Activated CD4-positive, alpha-beta memory T cell treated with anti-CD3 and anti-CD28 coated beads, Interleukin-2, amount 10 ng/mL, durations not matched to agents 7 days and 5 days (primary cell): ENCODE results near the gene USP36. TPM values are rescaled to one million over a fixed set of nuclear protein-coding genes. Genes with fewer than 3 reads are reported as not detected.
"Not testable (repeated sequence)": the region's sequence is repeated elsewhere in the genome, so short reads cannot be mapped to it uniquely, and the experiment has no call there.

ENCODE experiments used
- CTCF ChIA-PET: fragments of 350-600 bp; sonication (Branson Sonifier 250); formaldehyde crosslinking; loops from one replicate; lab custom pipeline; 2021; ENCODE audit warnings: antibody characterized with exemption, inconsistent platforms; lab: Charles Lee
- POLR2A ChIA-PET: fragments of 350-600 bp; sonication (Branson Sonifier 250); formaldehyde crosslinking; loops from one replicate; lab custom pipeline; 2021; ENCODE audit warnings: antibody characterized with exemption; lab: Charles Lee
- DNase-seq: peaks from one replicate; pipeline ENCODE4 v3.0.0-alpha.2; 2020
- H3K27ac Mint-ChIP-seq: one replicate; pipeline ENCODE4 v1.8.0; 2021; ENCODE audit warnings: mild to moderate bottlenecking, mixed read lengths
- H3K27me3 Mint-ChIP-seq: one replicate; pipeline ENCODE4 v1.8.0; 2021; ENCODE audit warnings: mixed read lengths
- H3K36me3 Mint-ChIP-seq: one replicate; pipeline ENCODE4 v1.8.0; 2021; ENCODE audit warnings: low read depth, mixed read lengths
- H3K4me1 Mint-ChIP-seq: one replicate; pipeline ENCODE4 v1.8.0; 2021; ENCODE audit warnings: mixed read lengths
- H3K4me3 Mint-ChIP-seq: one replicate; pipeline ENCODE4 v1.8.0; 2021; ENCODE audit warnings: mild to moderate bottlenecking, mixed read lengths
- H3K9me3 Mint-ChIP-seq: one replicate; pipeline ENCODE4 v1.8.0; 2021; ENCODE audit warnings: mixed read lengths
- total RNA-seq, 2 experiments: library from RNA; stranded (reverse); gene quantifications; one replicate each; pipeline ENCODE4 v1.2.3, GENCODE V29; 2021

USP36 gene
- total RNA-seq, 2 experiments from 2014 or later, result 95.4 to 96.8 TPM

GRCh38 chr17:78879635-78880186 is 39.1 kb upstream of the USP36 start:
- POLR2A ChIA-PET, result no interaction called here
- H3K4me1 Mint-ChIP-seq, result peaks cover 21% of the 10 kb centered on the region
- DNase-seq, result peak; percentile 21
- no peak overlapping the region for H3K27ac Mint-ChIP-seq
- no peaks in the 10 kb centered on the region for H3K9me3 Mint-ChIP-seq
- H3K27me3 Mint-ChIP-seq, result peaks cover 18% of the 10 kb centered on the region
- CTCF ChIA-PET, result interaction anchor here (1.0 kb wide), 1 partner anchor 13 kb away, joined by 4 read pairs; no protein-coding TSS in a partner anchor
- H3K36me3 Mint-ChIP-seq, result no peaks in the 10 kb centered on the region
- H3K4me3 Mint-ChIP-seq, result peak overlapping the region; percentile 27

GRCh38 chr17:78878871-78879527 is 38.4 kb upstream of the USP36 start:
- no peak overlapping the region for H3K4me3 Mint-ChIP-seq
- H3K36me3 Mint-ChIP-seq, result no peaks in the 10 kb centered on the region
- H3K4me1 Mint-ChIP-seq, result peaks cover 21% of the 10 kb centered on the region
- DNase-seq, result no peak
- no peaks in the 10 kb centered on the region for H3K9me3 Mint-ChIP-seq
- H3K27ac Mint-ChIP-seq, result no peak overlapping the region
- CTCF ChIA-PET, result no interaction called here
- POLR2A ChIA-PET, result no interaction called here
- H3K27me3 Mint-ChIP-seq, result peaks cover 18% of the 10 kb centered on the region

- Mint-ChIP-seq H3K9me3 (no peaks in the 10 kb centered on the region), H3K27me3 (peaks cover 18% of the 10 kb centered on the region), H3K36me3 (no peaks in the 10 kb centered on the region), H3K27ac (no peak overlapping the region), H3K4me3 (no peak overlapping the region), H3K4me1 (peaks cover 21% of the 10 kb centered on the region)
- ChIA-PET CTCF (no interaction called here), POLR2A (no interaction called here)
- no peak for DNase-seq
Measured at GRCh38 chr17:78878261-78878660, 37.6 kb upstream of the USP36 start.

- H3K27me3 Mint-ChIP-seq, result peaks cover 16% of the 10 kb centered on the region
- H3K9me3 Mint-ChIP-seq, H3K36me3 Mint-ChIP-seq, H3K4me3 Mint-ChIP-seq, POLR2A ChIA-PET, DNase-seq, H3K27ac Mint-ChIP-seq, CTCF ChIA-PET: not testable (repeated sequence)
- peaks cover 17% of the 10 kb centered on the region for H3K4me1 Mint-ChIP-seq
Measured at GRCh38 chr17:78876954-78877517, 36.4 kb upstream of the USP36 start.

DNA sequence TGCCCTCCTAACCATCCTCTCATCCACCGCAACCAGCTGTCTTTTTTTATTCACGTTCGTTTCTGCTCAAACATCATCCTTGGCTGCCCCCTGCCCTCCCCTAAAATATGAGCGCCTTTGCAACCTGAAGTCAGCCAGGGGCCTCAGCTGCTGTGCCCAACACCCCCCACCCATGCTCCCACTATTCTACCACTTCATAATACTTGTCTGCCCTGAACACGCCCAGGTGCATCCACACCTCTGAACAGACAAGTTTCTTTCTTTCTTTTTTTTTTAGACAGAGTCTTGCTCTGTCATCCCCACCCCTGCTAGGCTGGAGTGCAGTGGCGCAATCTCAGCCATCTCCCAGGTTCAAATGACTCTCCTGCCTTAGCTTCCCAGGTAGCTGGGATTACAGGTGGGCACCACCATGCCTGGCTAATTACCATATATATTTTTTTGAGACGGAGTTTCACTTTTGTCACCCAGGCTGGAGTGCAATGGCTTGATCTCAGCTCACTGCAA is 35.5 kb upstream of the USP36 start:
- ChIA-PET POLR2A (no interaction called here), CTCF (no interaction called here)
- Mint-ChIP-seq H3K9me3 (no peaks in the 10 kb centered on the region), H3K4me3 (no peak overlapping the region), H3K4me1 (peaks cover 17% of the 10 kb centered on the region), H3K27ac (no peak overlapping the region), H3K27me3 (peaks cover 16% of the 10 kb centered on the region), H3K36me3 (no peaks in the 10 kb centered on the region)
- no peak for DNase-seq

- CTCF ChIA-PET, result interaction anchor here (1.1 kb wide), 1 partner anchor 9 kb away, joined by 4 read pairs; no protein-coding TSS in a partner anchor
- H3K27me3 Mint-ChIP-seq, result peaks cover 16% of the 10 kb centered on the region
- POLR2A ChIA-PET, result no interaction called here
- DNase-seq, result no peak
- H3K36me3 Mint-ChIP-seq, result no peaks in the 10 kb centered on the region
- no peak overlapping the region for H3K4me3 Mint-ChIP-seq
- no peaks in the 10 kb centered on the region for H3K9me3 Mint-ChIP-seq
- peaks cover 17% of the 10 kb centered on the region for H3K4me1 Mint-ChIP-seq
- H3K27ac Mint-ChIP-seq, result no peak overlapping the region
Measured at GRCh38 chr17:78875363-78876093, 34.9 kb upstream of the USP36 start.

GRCh38 chr17:78873519-78874340 is 33.1 kb upstream of the USP36 start:
- DNase-seq, result no peak
- no peak overlapping the region for H3K27ac Mint-ChIP-seq
- no peak overlapping the region for H3K4me3 Mint-ChIP-seq
- H3K4me1 Mint-ChIP-seq, result peaks cover 4% of the 10 kb centered on the region
- no peaks in the 10 kb centered on the region for H3K36me3 Mint-ChIP-seq
- peaks cover 16% of the 10 kb centered on the region for H3K27me3 Mint-ChIP-seq
- POLR2A ChIA-PET, result interaction anchor here (0.6 to 0.7 kb wide), 3 partner anchors 94 to 199 kb away, joined by 3 read pairs; no protein-coding TSS in a partner anchor
- H3K9me3 Mint-ChIP-seq, result no peaks in the 10 kb centered on the region
- CTCF ChIA-PET, result interaction anchor here (1.1 kb wide), 1 partner anchor 8 kb away, joined by 4 read pairs; no protein-coding TSS in a partner anchor

DNA sequence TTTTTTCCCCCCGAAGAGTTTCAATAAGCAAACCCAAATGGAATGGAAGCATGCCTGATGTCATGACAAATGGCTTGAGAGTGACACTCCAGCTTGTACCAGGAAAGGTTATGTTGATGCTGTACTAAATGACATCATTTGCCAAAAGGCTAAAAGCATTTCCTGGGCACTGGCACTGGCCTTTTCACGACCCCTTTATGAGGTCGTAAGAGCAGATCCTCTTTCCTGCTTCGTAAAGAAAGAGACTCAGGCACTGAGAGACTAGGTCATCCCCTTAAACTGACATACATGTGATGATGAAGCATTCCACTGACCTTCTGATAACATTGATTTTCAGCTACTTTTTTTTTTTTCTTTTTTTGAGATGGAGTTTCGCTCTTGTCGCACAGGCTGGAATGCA is 31.9 kb upstream of the USP36 start:
- no peak for DNase-seq
- no peaks in the 10 kb centered on the region for H3K36me3 Mint-ChIP-seq
- no peaks in the 10 kb centered on the region for H3K9me3 Mint-ChIP-seq
- CTCF ChIA-PET, result no interaction called here
- POLR2A ChIA-PET, result no interaction called here
- no peaks in the 10 kb centered on the region for H3K4me1 Mint-ChIP-seq
- peaks cover 13% of the 10 kb centered on the region for H3K27me3 Mint-ChIP-seq
- no peak overlapping the region for H3K4me3 Mint-ChIP-seq
- H3K27ac Mint-ChIP-seq, result no peak overlapping the region

GRCh38 chr17:78870621-78871020 is 30.0 kb upstream of the USP36 start:
- Mint-ChIP-seq H3K36me3 (no peaks in the 10 kb centered on the region), H3K27ac (no peak overlapping the region), H3K27me3 (peaks cover 9% of the 10 kb centered on the region), H3K9me3 (no peaks in the 10 kb centered on the region), H3K4me1 (peaks cover 2% of the 10 kb centered on the region), H3K4me3 (no peak overlapping the region)
- POLR2A ChIA-PET, result no interaction called here
- DNase-seq, result no peak
- CTCF ChIA-PET, result no interaction called here

GRCh38 chr17:78868391-78868790 is 27.8 kb upstream of the USP36 start:
- no peak overlapping the region for H3K4me3 Mint-ChIP-seq
- H3K36me3 Mint-ChIP-seq, result no peaks in the 10 kb centered on the region
- H3K27me3 Mint-ChIP-seq, result peaks cover 11% of the 10 kb centered on the region
- POLR2A ChIA-PET, result no interaction called here
- H3K27ac Mint-ChIP-seq, result no peak overlapping the region
- DNase-seq, result no peak
- no peaks in the 10 kb centered on the region for H3K9me3 Mint-ChIP-seq
- H3K4me1 Mint-ChIP-seq, result peaks cover 3% of the 10 kb centered on the region
- CTCF ChIA-PET, result interaction anchor here (5.4 kb wide), 1 partner anchor 103 kb away, joined by 42 read pairs; no protein-coding TSS in a partner anchor

GRCh38 chr17:78867046-78867445 is 26.4 kb upstream of the USP36 start:
- H3K9me3 Mint-ChIP-seq, H3K36me3 Mint-ChIP-seq, POLR2A ChIA-PET, DNase-seq, H3K4me3 Mint-ChIP-seq, H3K27ac Mint-ChIP-seq, H3K4me1 Mint-ChIP-seq: not testable (repeated sequence)
- CTCF ChIA-PET, result interaction anchor here (0.6 to 5.4 kb wide), 6 partner anchors 10 to 929 kb away, joined by 3 to 42 read pairs (median 7); no protein-coding TSS in a partner anchor
- peaks cover 15% of the 10 kb centered on the region for H3K27me3 Mint-ChIP-seq
